SIG-M5 treated with dmso at 0.1 percent for 504 hours (cell line): ENCODE measurements around the gene MUTYH.
"Not testable (repeated sequence)": the region's sequence is repeated elsewhere in the genome, so short reads cannot be mapped to it uniquely, and the experiment has no call there.

Experiments
- DNase-seq: peaks from one replicate; lab custom pipeline; 2025; ENCODE audit not compliant: unreplicated experiment; lab: John Stamatoyannopoulos, UW

Gene MUTYH

GRCh38 chr1:45325851-45326506, 14.3 kb downstream of the MUTYH start:
- DNase-seq: no peak

- no peak for DNase-seq
Observed at GRCh38 chr1:45322486-45323040, 17.7 kb downstream of the MUTYH start.

GRCh38 chr1:45321444-45321843, 18.8 kb downstream of the MUTYH start:
- no peak for DNase-seq

GRCh38 chr1:45319761-45320160, 20.5 kb downstream of the MUTYH start:
- DNase-seq: no peak

- no peak for DNase-seq
Observed at GRCh38 chr1:45317166-45317565, 23.1 kb downstream of the MUTYH start.

- DNase-seq: no peak
Observed at GRCh38 chr1:45314266-45314665, 26.0 kb downstream of the MUTYH start.

GRCh38 chr1:45306905-45307304, 33.3 kb downstream of the MUTYH start:
- no peak for DNase-seq

- peak; percentile 7 for DNase-seq
Observed at GRCh38 chr1:45306319-45306718, 33.9 kb downstream of the MUTYH start.

- DNase-seq: no peak
Observed at GRCh38 chr1:45305231-45305630, 35.0 kb downstream of the MUTYH start.

- no peak for DNase-seq
Observed at GRCh38 chr1:45304311-45305081, 35.7 kb downstream of the MUTYH start.

- DNase-seq: peak; percentile 94
Observed at GRCh38 chr1:45303520-45304310, 36.5 kb downstream of the MUTYH start.

- DNase-seq: no peak
Observed at GRCh38 chr1:45302505-45303150, 37.6 kb downstream of the MUTYH start.

GRCh38 chr1:45300669-45300997, 39.6 kb downstream of the MUTYH start:
- no peak for DNase-seq

GRCh38 chr1:45299981-45300668, 40.1 kb downstream of the MUTYH start:
- peak; percentile 64 for DNase-seq

- no peak for DNase-seq
Observed at GRCh38 chr1:45299296-45299695, 40.9 kb downstream of the MUTYH start.

GRCh38 chr1:45297666-45298356, 42.4 kb downstream of the MUTYH start:
- no peak for DNase-seq

GRCh38 chr1:45291716-45292115, 48.5 kb downstream of the MUTYH start:
- no peak for DNase-seq

GRCh38 chr1:45291002-45291401, 49.2 kb downstream of the MUTYH start:
- DNase-seq: not testable (repeated sequence)

GRCh38 chr1:45286521-45286920, 53.7 kb downstream of the MUTYH start:
- not testable (repeated sequence) for DNase-seq

- DNase-seq: not testable (repeated sequence)
Observed at GRCh38 chr1:45284858-45285257, 55.4 kb downstream of the MUTYH start.
